ENCODE results near the gene CETP.
"Not testable (repeated sequence)": the region's sequence is repeated elsewhere in the genome, so short reads cannot be mapped to it uniquely, and the experiment has no call there.

The CETP gene

DNA sequence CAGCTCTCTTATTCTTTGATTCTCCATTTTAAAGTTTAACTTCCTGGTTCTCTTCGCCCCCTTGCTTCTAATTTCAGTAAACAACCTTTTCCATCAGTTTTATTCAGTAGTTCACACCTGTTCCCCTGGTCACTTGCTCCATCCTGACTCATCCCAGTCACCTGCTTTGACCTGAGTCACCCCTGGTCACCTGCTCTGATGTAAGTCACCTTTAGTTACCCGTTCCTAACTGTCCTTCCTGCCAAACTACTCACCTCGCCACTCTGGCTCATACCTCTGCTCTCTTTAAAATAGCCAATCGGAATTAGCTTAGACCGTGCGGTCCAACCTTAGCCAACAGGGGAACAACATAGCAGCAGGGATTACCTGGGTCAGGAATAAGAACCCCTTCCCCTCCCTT, 22.9 kb downstream of the CETP start:
- DNase-seq, result no peak

DNA sequence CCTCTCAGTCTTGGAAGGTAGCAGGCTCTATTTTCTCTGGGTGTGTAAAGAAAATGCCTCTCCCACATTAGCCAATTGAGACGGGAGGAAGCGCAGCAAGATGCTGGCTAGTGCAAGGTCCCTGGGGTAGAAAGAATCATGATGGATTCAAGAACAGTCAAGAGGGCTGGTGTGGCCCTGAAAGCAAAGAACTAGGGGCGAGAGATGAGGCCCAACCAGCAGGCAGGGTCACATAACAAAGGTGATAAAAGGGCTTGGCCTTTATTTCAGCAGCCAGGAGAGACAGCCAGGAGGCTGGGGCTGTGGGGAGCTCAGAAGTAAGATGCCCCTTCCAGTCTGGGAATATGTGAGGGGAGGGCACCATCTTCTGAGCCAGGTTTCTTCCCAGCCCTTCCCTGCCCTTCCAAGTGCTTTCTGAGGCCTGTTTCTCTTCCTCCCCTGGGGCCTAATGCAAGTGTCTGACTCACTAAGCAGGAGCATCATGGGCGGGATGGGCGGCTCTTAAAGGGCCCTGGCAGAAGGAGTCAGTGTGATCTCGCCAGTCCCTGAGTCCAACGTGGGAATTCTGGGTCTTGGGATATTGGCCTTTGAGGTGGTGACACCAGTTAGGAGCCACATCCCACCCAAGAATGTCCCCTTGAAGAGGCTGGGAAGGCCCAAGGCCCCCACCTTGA, 23.7 kb downstream of the CETP start:
- DNase-seq, result no peak

DNA sequence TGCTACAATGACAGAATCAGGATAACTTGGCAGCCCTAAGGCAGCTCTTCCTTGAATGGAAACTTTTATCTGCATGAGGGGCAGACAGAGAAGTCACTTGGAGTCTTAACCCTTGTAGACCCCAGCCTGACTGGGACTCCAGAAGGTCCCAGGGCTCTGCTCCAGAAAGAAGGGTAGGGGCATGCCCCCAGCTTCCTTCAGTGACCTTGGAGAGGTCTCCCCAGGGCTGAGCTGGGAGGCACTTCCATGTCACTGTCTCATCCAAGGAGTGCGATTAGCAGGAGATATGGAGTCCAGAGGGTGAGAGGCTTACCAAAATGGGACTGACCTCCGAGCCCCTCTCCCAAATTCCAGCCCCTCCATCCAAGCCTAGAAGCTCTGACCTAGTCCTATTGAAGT, 24.2 kb downstream of the CETP start:
- no peak for DNase-seq

DNA sequence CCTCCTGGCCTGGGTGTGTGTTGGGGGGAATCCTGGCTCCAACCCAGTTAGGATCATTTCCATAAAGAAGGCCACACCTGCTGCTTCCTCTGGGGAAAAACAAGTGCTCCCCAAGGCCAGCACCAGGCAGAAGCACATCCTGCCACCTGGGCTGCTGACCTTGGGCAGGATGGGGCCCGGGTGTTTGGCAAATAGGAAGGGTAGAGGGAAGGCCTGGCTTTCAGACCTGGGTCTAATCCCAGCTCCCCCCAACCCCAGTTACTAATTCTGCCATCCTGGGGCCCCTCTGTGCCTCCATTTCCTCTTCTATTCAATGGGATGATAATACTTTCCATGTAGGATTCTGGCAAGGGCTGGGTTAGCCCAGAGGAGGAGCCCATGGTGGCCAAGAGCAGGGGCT, 24.6 kb downstream of the CETP start:
- DNase-seq, result no peak

DNA sequence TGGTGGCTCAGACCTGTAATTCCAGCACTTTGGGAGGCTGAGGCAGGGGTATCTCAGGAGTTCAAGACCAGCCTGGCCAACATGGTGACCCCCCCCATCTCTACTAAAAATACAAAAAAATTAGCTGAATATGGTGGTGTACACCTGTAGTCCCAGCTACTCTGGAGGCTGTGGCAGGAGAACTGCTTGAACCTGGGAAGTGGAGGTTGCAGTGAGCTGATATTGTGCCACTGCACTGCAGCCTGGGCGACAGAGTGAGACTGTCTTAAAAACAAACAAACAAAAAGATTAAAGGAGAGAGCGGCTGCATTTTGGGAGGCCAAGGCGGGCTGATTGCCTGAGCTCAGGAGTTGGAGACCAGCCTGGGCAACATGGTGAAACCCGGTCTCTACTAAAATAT, 25.2 kb downstream of the CETP start:
- DNase-seq, result not testable (repeated sequence)

DNA sequence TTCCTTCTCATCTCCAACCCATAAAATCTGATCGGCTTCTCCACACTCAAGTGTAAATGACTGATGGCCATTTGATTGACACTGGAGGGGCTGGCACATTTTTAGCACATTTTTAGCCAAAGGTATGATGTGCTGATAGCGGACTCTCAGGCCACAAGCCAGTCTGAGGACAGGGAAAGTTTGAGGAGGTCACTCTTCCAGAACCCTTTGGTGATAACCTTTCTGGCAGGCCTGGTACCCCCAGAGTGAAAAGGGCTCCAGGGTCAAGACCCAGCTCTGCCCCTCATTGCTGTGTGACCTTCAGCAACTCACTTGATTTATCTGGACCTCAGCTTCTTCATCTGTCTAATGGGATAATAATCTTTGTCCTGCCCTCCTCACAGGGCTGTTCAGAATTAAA, 25.9 kb downstream of the CETP start:
- DNase-seq, result no peak

DNA sequence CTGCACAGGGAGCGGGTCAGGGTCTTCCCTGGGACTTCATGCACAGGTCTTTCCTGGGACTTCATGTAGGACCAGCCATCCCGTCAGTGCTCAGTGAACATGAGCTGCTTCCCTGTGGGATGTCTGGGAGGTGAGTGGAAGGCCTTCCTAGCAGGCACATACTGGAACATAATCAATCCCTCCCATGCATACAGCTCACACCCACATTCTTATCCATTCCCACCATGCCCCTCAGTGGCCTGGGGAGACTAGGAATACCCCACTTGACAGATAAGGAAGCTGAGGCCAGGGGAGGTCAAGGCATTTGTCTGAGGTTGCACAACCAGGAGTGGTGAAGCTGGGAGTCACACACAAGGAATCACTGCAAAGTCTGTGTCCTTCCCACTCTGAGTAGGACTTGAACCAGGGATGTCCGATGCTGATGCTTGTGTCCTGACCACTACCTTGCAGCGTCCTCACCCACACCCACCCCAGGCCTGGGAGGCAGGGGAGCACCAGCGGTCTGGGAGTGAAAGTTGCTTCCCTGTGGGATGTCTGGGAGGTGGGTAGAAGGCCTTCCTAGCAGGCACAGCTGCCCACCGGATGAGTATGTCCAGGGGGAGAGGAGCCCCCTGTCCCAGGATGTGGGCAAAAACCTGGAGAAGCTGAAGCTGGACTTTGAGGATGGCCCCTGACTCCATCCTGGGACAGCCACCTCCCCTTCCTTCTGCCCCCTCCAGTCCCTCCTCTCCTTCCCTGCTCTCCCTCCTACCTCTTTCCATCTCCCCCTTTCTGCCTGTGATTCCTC, 26.6 kb downstream of the CETP start:
- no peak for DNase-seq

DNA sequence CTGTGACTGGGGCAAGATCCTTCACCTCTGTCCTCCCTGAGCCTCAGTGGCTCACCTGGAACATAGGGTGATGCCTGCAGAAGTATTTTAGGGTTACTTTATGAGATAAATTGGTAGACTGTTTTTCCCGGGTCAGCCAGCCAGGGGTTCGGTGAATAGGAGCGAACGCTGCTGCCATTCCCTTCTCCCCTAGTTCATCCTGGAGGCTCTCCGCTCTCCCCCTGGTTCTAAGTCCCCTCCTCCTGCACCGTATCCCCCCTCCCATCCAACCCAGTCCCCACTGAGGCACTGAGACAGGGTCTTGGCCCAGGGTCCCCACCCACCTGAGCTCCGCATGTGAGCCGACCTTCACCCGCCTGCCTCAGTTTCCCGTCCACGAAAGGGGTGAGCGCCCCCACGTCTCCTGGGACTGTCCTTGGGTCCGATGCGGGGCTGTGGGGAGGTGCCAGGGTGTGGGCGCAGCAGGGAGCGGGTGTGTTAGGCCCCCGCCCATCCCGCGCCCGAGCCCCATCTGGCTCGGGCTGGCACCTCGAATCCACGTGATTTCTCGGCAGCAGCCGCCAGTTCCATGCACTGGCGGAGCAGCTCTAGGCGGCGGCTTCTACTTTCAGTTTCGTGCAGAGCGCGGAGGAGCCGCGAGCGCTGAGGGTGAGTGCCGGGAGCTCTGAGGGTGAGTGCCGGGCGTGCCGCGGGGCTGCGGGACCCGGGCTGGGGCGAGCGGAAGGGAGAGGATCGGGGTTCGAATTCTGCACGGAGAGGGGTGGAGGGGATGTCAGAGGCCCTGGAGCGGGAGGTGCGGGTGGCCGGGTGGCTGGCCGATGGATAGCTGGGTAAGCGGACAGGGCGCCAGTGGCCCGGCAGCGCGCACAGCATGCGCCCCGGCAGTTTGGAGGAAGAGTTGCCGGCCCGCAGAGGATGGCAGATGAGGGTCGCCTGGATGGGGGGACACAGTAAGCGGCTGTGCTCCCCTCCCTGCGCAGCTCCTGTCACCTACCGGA, 27.5 kb downstream of the CETP start, which contains the start of gene NLRC5:
Gene NLRC5, plus strand, starts transcription at position 610 of the 998 bp plus-strand sequence. CDS start 31,156 bp downstream, outside the sequence.
- DNase-seq, result no peak

DNA sequence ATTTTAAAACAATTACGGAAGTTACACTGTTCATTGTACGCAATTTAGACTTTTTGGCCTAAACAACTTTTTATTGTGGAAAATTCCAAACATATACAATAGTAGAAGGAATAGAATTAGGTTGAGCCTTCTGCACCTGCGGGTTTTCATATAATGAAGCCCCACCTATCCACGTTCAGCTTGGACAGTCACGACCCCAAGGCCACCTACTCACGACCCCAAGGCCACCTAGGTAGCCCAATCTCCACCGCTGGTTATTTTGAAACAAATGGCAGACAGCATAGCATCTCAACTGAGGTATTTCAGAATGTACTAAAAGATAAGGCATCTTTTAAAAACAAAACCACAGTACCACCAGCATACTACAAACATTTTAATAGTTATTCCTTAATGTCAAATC, 28.2 kb downstream of the CETP start:
- no peak for DNase-seq

DNA sequence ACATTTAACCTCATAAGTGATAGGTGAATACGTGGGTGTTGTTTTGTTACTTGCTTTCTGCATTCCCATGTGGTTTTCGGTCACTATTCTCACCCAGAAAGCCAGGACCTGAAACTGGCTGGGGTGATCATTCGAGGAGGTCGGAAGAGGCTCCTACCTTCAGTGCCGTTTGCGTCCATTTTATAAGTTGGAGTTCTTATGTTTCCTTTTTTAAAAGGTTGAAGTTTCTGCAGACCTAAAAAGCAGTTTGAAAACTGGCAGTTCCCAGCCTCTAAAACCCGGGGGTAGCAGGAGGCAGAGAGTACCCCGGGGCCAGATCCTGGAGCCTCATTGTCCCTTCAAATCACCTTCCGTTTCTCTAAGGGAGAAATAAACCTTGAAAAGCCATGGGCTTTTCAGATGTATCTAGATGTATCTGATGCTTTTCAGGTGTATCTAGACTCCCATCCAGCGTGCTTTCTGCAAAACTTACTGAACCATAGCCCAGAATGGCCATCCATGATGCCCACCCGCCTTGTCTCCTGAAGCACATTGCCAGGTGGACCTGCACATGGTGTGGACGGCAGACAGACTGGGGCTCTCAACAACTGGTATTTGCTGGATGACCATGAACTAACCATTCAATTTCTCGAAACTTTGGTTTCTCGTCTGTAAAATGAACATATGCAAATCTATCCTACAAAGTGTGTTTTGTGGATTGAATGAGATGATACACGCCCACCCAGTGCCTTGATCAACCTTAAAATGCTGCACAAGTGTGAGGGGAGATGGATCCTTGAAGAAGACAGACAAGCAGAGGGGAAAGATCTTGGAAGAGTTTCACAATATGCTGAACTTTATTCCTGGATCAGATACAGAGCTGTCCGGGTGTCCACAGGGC, 28.9 kb downstream of the CETP start:
- DNase-seq, result no peak

DNA sequence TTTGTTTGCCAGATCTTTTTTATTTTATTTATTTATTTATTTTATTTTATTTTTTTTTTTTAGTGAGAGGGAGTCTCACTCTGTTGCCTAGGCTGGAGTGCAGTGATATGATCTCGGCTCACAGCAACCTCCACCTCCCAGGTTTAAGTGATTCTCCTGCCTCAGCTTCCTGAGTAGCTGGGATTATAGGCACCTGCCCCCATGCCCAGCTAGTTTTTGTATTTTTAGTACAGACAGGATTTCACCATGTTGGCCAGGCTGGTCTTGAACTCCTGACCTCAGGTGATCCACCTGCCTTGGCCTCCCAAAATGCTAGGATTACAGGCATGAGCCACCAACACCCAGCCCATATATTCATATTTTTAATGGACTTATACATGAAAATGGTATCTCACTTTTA, 30.7 kb downstream of the CETP start:
- not testable (repeated sequence) for DNase-seq

DNA sequence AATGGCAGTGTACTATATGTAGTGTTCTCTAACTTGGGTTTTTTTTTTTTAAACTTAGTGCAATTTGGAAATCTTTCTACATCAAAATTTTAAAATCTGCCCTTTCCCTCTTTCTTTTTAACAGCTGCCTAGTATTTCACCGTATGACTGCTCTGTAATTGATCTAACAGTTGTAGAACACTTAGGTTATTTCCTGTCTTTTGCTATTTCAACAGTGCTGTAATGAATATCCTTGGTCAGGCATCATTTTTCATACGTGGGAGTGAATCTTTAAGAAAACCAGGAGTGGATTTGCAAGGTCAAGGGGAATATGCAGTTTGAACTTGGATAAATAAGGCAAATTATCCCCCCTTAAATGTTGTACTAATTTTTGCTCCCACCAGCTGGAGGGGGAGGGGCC, 31.5 kb downstream of the CETP start:
- no peak for DNase-seq

DNA sequence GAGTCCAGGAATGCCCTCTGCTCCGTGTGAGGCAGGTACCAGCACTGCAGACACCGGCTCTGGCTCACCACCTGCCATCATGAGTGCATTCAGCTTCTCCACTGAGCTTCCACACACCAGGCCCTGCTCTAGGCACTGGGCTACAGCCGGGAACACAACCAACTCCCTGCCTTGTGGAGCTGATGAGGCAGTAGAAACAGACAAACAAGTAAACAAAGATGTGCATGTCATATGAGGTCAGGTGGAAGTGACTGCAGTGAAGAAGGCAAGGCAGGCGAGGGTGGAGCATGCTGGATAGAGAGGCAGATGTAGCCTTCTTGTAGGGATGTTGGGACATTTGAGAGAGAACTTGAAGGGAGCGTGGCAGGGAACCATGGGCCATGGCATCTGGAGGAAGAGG, 32.6 kb downstream of the CETP start:
- DNase-seq, result no peak

DNA sequence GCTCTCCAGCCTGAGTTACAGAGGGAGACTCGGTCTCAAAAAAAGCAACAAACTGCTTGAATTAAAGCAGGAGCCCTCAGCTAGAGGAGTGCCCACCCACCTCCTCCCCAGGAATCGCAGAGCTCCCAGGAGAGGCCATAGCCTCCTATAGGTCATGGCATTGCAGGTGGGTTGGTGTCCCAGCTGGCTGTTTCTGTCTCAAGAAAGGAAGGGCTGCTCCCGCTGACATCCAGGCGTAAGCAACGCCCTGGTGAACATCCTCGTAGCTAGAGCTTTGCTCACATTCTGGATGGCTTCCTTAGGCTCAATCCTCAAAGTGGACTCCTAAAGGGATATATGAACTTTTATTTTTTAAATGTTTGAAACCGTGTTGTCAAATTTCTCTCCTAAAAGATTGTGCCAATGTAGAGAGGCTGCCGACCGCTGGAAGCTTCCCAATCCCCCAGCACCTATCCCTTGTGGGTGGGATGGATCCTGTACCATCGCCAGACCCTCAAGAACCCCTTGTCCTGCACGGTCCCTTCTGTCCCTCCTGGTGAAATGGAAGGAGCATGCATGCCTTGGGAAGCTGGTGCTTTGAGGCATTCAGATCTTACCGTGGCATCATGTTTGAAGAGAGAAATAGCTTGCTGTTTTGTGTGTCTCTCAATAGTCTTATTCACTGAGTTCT, 33.5 kb downstream of the CETP start:
- DNase-seq, result no peak

DNA sequence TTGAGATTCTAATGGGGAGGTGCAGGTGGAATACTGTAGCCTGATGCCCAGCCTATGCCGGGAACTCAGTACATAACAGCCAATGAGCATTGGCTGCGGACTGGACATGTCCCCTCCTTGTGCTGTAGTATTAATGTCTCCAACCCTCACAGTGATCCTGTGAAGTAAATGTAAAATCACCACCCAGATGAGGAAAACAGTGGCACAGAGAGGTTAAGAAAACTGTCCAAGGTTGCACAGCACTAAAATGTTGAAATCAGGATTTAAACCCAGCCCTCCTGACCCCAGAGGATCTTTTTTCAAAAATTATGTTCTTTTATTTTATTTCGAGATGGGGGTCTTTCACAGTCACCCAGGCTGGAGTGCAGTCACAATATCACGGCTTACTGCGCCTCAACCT, 35.5 kb downstream of the CETP start:
- no peak for DNase-seq

DNA sequence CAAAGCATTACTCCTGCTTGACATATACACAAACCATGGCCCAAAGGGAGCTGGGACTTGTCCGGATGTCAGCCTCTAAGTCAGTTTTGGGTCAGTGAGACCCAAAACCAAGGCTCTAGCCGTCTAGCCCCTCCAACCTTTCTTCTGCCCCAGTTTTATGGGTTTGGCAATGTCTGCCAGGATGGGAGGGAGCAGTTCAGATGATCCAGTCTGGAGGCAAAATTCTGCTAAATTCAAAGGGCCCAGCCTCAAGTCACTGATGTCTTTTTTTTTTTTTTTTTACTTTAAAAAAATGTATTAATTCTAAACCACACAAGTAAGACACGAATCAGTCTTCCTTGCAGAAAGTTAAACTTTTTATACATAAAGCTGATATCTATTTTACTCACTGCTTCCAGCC, 36.2 kb downstream of the CETP start:
- DNase-seq, result no peak

DNA sequence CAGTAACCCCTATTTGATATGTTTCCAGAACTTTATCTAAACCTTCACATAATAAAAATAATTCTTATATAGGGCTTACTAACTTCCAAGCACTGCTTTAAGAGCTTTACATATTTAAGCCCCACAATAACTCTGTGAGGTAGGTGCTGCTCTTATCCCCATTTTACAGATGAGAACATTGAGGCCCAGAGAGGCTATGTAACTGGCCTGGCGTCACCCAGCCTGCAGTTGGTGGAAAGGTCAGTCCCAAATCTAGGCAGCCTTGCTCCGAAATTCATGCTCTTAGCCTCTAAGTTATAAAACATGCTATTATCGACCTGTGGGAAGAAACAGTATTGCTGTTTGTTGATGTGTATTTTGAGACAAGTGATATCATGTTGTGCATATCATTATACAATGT, 36.6 kb downstream of the CETP start:
- no peak for DNase-seq

DNA sequence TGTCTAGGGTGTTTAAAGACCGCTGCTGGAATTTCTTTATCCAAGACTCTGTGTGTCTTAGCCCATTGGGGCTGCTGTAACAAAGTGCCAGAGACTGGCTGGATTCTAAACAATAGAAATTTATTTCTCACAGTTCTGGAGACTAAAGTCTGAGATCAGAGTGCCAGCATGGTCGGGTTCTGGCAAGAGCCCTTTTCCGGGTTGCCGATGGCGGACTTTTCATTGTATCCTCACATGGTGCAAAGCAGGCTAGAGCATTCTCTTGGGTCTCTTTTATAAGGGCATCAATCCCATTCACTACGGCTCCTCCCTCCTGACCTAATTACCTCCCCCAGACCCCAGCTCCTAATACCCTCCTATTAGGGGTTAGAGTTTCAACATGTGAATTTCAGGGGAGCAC, 37.1 kb downstream of the CETP start:
- DNase-seq, result no peak

DNA sequence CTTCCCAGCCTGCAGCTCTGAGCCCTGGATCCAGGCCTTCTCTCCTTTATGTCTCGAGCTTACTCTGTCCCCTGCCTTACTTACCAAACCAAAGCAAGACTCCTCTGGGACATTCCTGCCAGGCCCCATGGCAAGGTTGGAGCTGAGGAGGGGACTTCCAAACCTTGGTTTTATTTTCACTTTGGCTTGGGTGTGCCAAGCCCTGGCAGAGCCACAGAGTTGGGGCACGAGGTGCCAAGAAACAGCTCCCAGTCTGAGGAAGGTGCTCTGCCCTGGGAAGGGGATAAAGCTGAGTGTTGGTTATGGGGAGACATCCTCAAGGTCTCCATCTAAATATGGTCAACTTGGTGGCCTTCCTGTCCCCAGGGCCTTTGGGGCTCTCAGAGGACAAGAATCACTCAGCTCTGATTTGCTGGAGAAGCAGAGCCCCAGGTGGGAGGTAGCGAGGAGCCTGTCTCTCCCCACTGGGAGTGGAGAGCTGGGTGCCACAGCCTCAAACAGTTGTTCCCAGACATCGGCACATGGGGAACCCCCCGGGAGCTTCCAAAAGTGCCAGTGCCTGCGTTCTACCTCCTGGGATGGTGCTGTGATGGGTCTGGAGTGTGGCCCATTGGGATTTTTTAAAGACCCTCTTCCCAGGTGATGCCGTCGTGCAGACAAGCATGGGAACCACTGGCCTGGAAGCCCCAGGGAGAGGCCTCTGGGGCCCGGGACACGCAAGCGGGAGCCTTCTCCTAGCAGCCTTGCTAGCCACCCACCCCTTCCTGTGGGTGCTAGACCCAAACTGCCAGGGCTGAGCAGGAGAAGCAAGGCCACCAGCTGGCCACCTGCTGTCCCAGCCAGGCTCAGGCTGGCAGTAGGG, 37.9 kb downstream of the CETP start:
- DNase-seq, result no peak

DNA sequence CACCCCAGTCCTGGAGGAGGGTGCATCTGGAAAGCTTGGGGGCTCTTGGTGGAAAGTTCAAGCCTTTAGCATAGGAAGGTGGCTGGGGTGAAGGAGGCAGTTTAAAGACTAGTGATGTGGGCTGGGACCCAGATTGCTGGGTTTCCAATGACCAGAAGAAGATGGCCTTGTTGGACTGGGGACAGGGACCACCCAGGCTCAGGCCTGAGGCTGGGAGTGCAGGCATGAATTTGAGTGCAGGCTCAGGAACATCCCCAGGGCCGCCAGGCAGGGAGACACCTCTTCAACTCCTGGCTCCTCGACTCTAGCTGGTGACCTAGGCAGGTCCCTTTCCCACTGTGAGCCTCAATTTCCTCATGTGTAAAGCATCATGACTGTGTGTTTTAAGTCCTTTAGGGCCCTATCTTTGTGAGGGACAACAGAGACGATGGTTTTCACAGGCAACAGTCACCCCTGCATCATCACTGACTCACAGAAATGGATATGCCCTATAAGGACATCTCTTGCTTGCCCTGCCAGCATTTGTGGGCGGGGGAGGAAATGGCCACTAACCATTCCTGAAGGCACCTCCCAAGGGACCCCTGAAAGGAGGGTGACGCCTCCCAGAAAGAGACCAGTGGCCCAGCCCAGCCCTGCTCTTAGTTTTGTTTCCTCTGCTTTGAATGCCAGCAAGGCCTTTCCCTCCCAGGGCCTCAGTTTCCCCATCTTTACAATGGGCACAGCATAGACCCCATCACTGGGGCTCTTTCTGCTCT, 38.7 kb downstream of the CETP start:
- no peak for DNase-seq
